Aorta (tissue), 5 donors: ENCODE measurements around the gene UBE2D3. TPM values are rescaled to one million over a fixed set of nuclear protein-coding genes. Genes with fewer than 3 reads are reported as not detected.
A peak's percentile ranks its signal among the peaks of the same experiment; 100 is the strongest.
"Not testable (repeated sequence)": the region's sequence is repeated elsewhere in the genome, so short reads cannot be mapped to it uniquely, and the experiment has no call there.

Experiments used
- ATAC-seq: fragments of 200-7000 bp; cut with Tn5 transposase; one replicate; pipeline ENCODE4 v1.9.1; 2022; ENCODE audit warnings: moderate library complexity; ENCODE audit not compliant: low FRiP score
- DNase-seq, 2 donors: peaks; one replicate each; pipeline ENCODE4 v3.0.0-alpha.2; 2020
- H3K27ac ChIP-seq, 2 donors: one replicate each; pipeline ENCODE4 v1.5.1; 2013; ENCODE audit warnings: low read length in 2 of 2, mild to moderate bottlenecking in 2 of 2, moderate library complexity in 2 of 2, control low read depth in 1 of 2, inconsistent platforms in 1 of 2, low read depth in 1 of 2
- H3K27me3 ChIP-seq, 2 donors: one replicate each; pipeline ENCODE4 v1.6.1; 2013; ENCODE audit warnings: control low read depth in 1 of 2, low read length in 1 of 2, mild to moderate bottlenecking in 1 of 2, moderate library complexity in 1 of 2; ENCODE audit not compliant: insufficient read depth in 2 of 2, control insufficient read depth in 1 of 2
- H3K36me3 ChIP-seq, 2 donors: one replicate each; pipeline ENCODE4 v1.6.1; 2013; ENCODE audit warnings: control low read depth in 1 of 2, low read length in 1 of 2, mild to moderate bottlenecking in 1 of 2; ENCODE audit not compliant: insufficient read depth in 2 of 2, control insufficient read depth in 1 of 2
- H3K4me1 ChIP-seq, 2 donors: one replicate each; pipeline ENCODE4 v1.6.1; 2013; ENCODE audit warnings: low read length in 2 of 2, control low read depth in 1 of 2, mild to moderate bottlenecking in 1 of 2, moderate library complexity in 1 of 2; ENCODE audit not compliant: insufficient read depth in 2 of 2, control insufficient read depth in 1 of 2
- H3K4me3 ChIP-seq, 2 donors: one replicate each; pipeline ENCODE4 v1.5.1; 2013; ENCODE audit warnings: low read length in 2 of 2, control low read depth in 1 of 2, mild to moderate bottlenecking in 1 of 2
- H3K9me3 ChIP-seq: one replicate; pipeline ENCODE4 v1.6.1; 2013; ENCODE audit warnings: mild to moderate bottlenecking, low read length; ENCODE audit not compliant: control insufficient read depth
- WGBS, 2 donors: extraction: QIAGEN DNeasy Blood & Tissue Kit; methylation state at CpG; one replicate each; pipeline ENCODE4 v1.1.7; 2013; 5-methylcytosine and 5-hydroxymethylcytosine counted together
- intact Hi-C, 2 donors: fragments of 100-400 bp; cut with DNase I; formaldehyde crosslinking; loops; one replicate each; pipeline versions ENCODE4 v1.14.2 to v1.15.0; 2022
- polyA plus RNA-seq, 2 donors: library from polyadenylated mRNA; stranded (reverse); fragments of 200-250 nt; gene quantifications; one replicate each; pipeline ENCODE4 v1.2.3, GENCODE V29; 2013
- total RNA-seq, 2 donors: library from RNA; stranded (reverse); fragmentation: NEBNext Ultra II Directional; extraction: Animal tissue kit (Norgen Biotek cat#: 25700); gene quantifications; one replicate each; pipeline ENCODE4 v1.2.1, GENCODE V29; 2021
- donor health status: healthy with polysubstance abuse.
- donor health status: Bipolar disorder and iron deficiency.
- donor health status: DM: no; HTN: no; CAD: no.
- donor health status: DM: no; HTN: no; CAD: no.
- donor health status: DM: yes; HTN: yes; CAD: no.

Gene UBE2D3
- total and polyA plus RNA-seq, 4 donors, result 195 to 292 (median 275) TPM

DNA sequence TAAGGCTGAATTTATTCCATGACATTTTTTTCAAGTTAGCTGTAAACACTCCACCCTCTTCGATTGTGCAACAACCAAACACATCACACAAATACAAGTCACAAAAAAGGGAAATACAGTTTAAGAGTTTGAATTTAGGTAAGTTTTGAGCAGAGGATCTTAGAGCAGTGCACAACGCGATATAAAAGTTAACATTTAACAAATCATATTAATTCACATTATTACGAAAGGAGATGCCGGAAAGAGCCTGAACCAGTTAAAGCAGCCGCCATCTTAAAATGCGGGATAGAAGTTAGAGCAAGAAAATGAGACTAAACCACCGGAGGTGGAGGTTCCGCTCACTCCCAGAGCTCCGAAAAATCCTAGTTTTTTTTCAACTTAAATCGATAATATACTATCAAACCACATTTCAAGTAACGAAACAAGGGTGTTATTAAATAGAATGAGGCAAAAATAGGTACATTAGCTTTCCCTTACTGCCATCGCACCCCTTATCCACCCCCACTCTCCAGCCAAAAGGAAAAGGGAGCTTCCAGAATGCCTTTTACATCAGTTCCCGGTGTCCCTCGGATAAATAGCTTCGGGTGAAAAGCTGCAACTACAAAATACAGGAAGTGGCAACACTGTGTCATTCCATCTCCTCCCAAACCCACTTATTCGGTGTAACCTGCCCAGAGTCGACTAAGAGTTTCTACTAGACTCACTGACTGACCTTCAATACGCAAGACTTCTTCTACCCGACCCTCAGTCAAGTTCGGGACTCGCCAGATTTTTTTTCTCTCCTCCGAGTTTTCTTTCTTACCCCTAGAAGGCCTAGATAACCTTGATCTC, 1.9 kb downstream of the UBE2D3 start:
- H3K27me3 ChIP-seq, result no peaks in the 10 kb centered on the region
- H3K36me3 ChIP-seq, result no peaks in the 10 kb centered on the region
- intact Hi-C loops, result loop anchor here (5.0 to 10.0 kb wide), 6 partner anchors 42 to 372 kb away; partner anchors contain the start of genes BDH2 (in 1 of the 2), CENPE (in 1 of the 2), CISD2 (in 1 of the 2) and MANBA (in 1 of the 2)
- ATAC-seq (peak; percentile 0), DNase-seq (peak in 1 of 2 donors; percentile 48)
- H3K9me3 ChIP-seq, result no peaks in the 10 kb centered on the region
- H3K4me1 ChIP-seq, result peaks cover 0 to 8% of the 10 kb centered on the region in 2 donors
- peak overlapping the region; percentile 90 to 97 for H3K27ac ChIP-seq
- 0% methylated on average over 23 of the region's 23 CpGs for WGBS, 2 donors
- peak overlapping the region; percentile 57 to 94 for H3K4me3 ChIP-seq

DNA sequence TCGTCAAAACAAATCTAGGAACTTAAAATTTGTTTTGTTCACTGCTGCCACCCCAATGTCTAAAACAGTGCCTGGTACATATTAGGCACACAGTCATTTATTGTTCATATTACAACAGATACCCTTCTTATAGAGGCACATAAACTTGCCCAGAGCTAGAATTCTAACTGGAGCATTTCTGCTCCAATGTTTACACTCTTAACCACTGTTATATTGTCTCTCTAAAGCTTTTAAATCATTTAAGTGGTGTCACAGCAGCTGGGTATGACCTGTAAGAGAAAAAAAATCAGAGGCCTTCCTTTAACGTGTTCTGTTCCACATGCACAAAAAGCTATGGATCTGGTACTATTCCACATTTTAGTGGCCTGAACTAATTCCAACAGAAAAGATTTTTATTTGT, 3.0 kb downstream of the UBE2D3 start:
- DNase-seq (no peak), ATAC-seq (no peak)
- intact Hi-C loops, result loop anchor here (10.0 kb wide), 2 partner anchors 190 to 270 kb away; partner anchors contain the start of genes BDH2 (in 1 of the 2) and SLC9B1 (in 1 of the 2)
- H3K9me3 ChIP-seq, result no peaks in the 10 kb centered on the region
- H3K36me3 ChIP-seq, result no peaks in the 10 kb centered on the region
- WGBS, 2 donors, result 6 to 15% methylated on average over 2 of the region's 2 CpGs
- H3K4me3 ChIP-seq, result peak overlapping the region; percentile 35 to 94
- peaks cover 3 to 11% of the 10 kb centered on the region in 2 donors for H3K4me1 ChIP-seq
- H3K27me3 ChIP-seq, result no peaks in the 10 kb centered on the region
- H3K27ac ChIP-seq, result no peak overlapping the region

DNA sequence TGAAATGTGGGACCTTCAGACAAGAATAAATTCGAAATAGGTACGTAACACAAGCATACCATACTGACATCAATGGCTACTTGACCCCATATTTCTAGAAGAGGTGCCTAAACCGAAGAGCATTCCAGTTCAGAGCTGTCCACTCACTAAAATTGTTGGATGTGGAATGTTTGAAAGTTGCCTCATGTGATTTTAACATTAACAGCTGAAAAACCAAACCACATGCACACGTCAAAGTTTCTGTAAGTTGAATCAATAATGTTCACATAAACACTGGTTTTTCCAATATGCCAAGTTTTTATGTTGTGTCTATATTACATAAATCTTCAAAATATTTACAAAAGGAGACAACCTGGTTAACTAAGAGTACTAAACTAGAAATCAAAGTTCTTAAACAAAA, 3.5 kb downstream of the UBE2D3 start:
- H3K4me3 ChIP-seq, result peak overlapping the region in 1 of 2 donors; percentile 53
- intact Hi-C loops, result loop anchor here (10.0 kb wide), 2 partner anchors 191 to 271 kb away; partner anchors contain the start of genes BDH2 (in 1 of the 2) and SLC9B1 (in 1 of the 2)
- no peak for ATAC-seq
- peaks cover 3 to 8% of the 10 kb centered on the region in 2 donors for H3K4me1 ChIP-seq
- H3K36me3 ChIP-seq, result no peaks in the 10 kb centered on the region
- 42% methylated on average over 4 of the region's 4 CpGs for WGBS, 2 donors
- no peak for DNase-seq
- H3K27ac ChIP-seq, result no peak overlapping the region
- H3K27me3 ChIP-seq, result no peaks in the 10 kb centered on the region
- H3K9me3 ChIP-seq, result no peaks in the 10 kb centered on the region

DNA sequence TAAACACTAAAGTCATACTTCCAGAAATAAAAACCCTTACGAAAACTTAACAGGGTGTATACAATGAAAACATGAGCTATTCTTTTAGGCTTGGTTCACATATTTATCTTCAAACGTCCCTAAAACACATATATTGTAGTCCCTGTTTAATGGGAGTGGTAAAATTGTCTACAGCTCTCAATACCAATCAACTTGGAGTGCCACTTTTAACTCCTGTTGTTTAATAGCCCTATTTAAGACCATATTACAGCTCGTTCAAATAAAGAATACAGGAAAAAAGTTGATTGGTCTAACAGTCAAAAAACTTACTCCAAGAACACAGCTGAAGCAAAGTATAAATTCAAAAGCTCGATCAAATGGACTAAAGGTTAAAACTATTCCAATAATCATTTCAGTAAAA, 3.9 kb downstream of the UBE2D3 start:
- peak overlapping the region; percentile 21 to 53 for H3K4me3 ChIP-seq
- no peak overlapping the region for H3K27ac ChIP-seq
- no peaks in the 10 kb centered on the region for H3K36me3 ChIP-seq
- DNase-seq (no peak), ATAC-seq (no peak)
- H3K9me3 ChIP-seq, result no peaks in the 10 kb centered on the region
- H3K4me1 ChIP-seq, result peaks cover 3 to 9% of the 10 kb centered on the region in 2 donors
- WGBS, 2 donors, result 13 to 15% methylated on average over 4 of the region's 4 CpGs
- intact Hi-C loops, result loop anchor here (10.0 kb wide), 2 partner anchors 191 to 271 kb away; partner anchors contain the start of genes BDH2 (in 1 of the 2) and SLC9B1 (in 1 of the 2)
- no peaks in the 10 kb centered on the region for H3K27me3 ChIP-seq

DNA sequence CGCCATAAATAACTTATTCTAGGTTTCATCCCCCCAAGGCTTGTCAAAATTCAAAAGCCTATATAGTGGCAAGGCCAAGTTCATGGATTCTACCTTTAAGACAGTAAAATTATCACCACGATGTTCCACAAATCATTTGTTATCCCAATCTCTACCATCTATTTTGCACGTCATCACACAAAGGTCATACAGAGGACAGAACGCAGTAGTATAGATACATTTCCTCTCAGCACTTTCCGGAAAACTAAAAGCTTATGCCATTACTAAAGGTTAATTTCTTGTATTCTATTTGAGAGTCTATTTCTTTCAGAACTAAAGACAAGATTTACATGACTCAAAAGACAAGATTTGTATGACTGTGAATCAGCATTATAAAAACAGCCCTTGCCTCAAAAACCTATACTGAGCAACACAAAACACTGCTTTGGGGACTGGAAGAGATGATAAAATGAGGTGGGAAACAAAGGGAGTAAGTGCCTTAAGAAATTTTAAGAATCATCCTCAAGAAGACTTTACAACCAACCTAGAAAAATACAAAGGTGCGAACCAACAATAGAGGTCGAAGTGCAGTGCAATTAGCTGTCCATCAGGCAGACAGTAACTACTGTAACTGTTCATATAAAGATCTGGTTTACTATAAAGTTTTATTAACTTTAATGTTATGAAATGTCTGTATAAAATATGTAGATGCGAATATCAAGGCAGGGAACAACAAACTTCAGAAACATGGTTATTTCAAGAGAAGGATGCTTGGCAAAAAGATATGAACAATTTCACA, 7.6 kb downstream of the UBE2D3 start:
- peak overlapping the region in 1 of 2 donors; percentile 14 for H3K4me3 ChIP-seq
- ATAC-seq (no peak), DNase-seq (no peak)
- 60% methylated on average over 8 of the region's 8 CpGs for WGBS, 2 donors
- no peaks in the 10 kb centered on the region for H3K36me3 ChIP-seq
- no peaks in the 10 kb centered on the region for H3K27me3 ChIP-seq
- H3K27ac ChIP-seq, result no peak overlapping the region
- intact Hi-C loops, result loop anchor here (10.0 kb wide), 2 partner anchors 195 to 275 kb away; partner anchors contain the start of genes BDH2 (in 1 of the 2) and SLC9B1 (in 1 of the 2)
- H3K4me1 ChIP-seq, result peaks cover 8 to 13% of the 10 kb centered on the region in 2 donors
- no peaks in the 10 kb centered on the region for H3K9me3 ChIP-seq

DNA sequence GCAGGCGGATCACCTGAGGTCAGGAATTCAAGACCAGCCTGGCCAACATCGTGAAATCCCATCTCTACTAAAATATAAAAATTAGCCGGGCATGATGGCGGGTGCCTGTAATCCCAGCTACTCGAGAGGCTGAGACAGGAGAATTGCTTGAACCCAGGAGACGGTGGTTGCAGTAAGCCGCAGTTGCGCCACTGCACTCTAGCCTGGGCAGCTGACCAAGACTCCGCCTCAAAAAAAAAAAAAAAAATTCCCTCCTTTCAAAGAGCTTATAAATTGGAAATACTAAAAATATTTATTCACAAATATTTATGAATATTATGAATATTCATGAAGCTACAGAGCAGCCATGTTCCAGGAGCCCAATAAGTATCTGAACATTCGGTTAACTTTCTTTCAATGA, 8.3 kb downstream of the UBE2D3 start:
- intact Hi-C loops, H3K4me3 ChIP-seq, DNase-seq, H3K9me3 ChIP-seq, ATAC-seq, H3K27me3 ChIP-seq, H3K36me3 ChIP-seq, H3K27ac ChIP-seq: not testable (repeated sequence)
- H3K4me1 ChIP-seq, result peaks cover 8 to 13% of the 10 kb centered on the region in 2 donors
- WGBS, 2 donors, result 93 to 96% methylated on average over 10 of the region's 10 CpGs

DNA sequence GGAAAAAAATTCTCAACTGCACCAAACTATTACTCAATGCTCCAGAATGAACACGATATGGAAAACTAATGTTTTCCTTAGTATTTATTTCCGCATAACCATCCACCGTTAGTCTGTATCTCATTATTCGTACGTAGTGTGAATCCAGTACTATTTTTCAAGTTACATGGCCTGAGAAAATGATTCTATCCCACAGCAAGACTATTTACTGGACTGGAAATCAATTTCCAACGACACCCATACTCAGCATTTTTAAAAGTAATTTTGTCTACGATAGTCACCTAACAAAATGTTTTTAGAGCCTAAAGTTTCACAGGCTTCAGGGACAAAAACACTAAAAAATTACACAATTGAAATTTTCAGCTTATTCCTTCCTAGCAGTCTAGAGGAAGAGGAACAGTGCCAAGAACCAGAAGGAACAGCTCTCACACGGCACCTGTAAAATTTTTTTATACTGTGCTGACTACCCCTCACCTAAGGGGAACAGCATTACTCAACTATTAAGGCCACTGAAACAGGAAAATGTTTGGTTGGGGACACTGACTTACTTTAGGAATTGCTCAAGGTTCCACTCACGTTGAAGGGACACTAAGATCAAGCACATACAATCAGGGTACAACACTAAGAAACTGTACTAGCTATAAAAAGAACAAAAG, 9.6 kb downstream of the UBE2D3 start:
- Histone ChIP-seq H3K27me3 (no peaks in the 10 kb centered on the region), H3K4me3 (no peak overlapping the region), H3K9me3 (no peaks in the 10 kb centered on the region), H3K27ac (peak overlapping the region in 1 of 2 donors; percentile 30), H3K4me1 (peaks cover 10 to 13% of the 10 kb centered on the region in 2 donors), H3K36me3 (no peaks in the 10 kb centered on the region)
- DNase-seq, result no peak
- ATAC-seq, result no peak
- intact Hi-C loops, result no loop called here
- 34 to 43% methylated on average over 9 of the region's 9 CpGs for WGBS, 2 donors

DNA sequence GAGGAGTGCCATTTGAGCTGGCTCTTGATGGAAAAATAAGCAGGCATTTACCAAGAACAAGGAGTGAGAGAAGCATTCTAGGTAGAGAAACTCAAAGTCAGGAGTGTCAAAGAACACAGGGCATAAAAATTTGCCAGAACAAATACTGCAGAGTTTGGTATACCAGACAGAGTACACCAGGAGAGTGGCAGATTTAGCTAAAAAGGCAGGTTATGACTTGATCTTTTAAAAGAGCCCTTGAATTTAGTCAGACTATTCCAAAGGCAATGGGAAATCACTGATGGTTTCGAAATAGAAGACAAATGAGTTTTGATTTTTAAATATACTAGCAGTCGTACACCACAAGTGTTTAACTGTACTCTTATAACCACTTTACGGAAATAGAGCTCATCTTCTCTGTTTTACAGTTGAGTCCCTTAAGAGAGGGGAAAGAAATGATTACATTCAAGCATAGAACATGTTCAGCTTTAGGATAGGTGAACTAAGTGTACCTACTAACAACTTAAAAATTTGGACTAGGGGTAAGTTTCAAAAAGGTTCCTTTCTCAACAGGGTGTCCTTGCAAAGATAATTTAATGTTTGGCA, 10.2 kb downstream of the UBE2D3 start:
- 57 to 63% methylated on average over 3 of the region's 3 CpGs for WGBS, 2 donors
- DNase-seq, result no peak
- Histone ChIP-seq H3K4me3 (no peak overlapping the region), H3K27me3 (no peaks in the 10 kb centered on the region), H3K9me3 (no peaks in the 10 kb centered on the region), H3K4me1 (peaks cover 10% of the 10 kb centered on the region in 2 donors), H3K27ac (no peak overlapping the region), H3K36me3 (no peaks in the 10 kb centered on the region)
- intact Hi-C loops, result no loop called here
- ATAC-seq, result no peak
